AG04449 (cell line): ENCODE measurements around the gene OSTM1.

Source experiments
- CTCF ChIA-PET: fragments of 350-600 bp; formaldehyde crosslinking; extraction: SDS; loops from one replicate; lab custom pipeline; 2021; ENCODE audit warnings: antibody characterized with exemption; lab: Yijun Ruan, JAX
- POLR2A ChIA-PET: fragments of 400-600, 350-600 bp; formaldehyde crosslinking; extraction: SDS; loops from one replicate; lab custom pipeline; 2020; ENCODE audit warnings: antibody characterized with exemption, inconsistent platforms; lab: Yijun Ruan, JAX
- DNase-seq: peaks from one replicate; pipeline ENCODE4 v3.0.0-alpha.2; 2010; ENCODE audit warnings: low read depth, low spot score
- H3K4me3 ChIP-seq: 2 replicates; pipeline ENCODE4 v1.5.1; 2011; ENCODE audit warnings: low read depth, mild to moderate bottlenecking, control low read depth, low read length
- TF ChIP-seq, protein P1 (sequence below): IDR thresholded peaks from one replicate; pipeline ENCODE4 v1.5.1; 2011; ENCODE audit warnings: mild to moderate bottlenecking, moderate library complexity, low read length, control low read depth, inconsistent platforms; ENCODE audit not compliant: insufficient read depth; ENCODE audit errors: missing control alignments

The OSTM1 gene

DNA sequence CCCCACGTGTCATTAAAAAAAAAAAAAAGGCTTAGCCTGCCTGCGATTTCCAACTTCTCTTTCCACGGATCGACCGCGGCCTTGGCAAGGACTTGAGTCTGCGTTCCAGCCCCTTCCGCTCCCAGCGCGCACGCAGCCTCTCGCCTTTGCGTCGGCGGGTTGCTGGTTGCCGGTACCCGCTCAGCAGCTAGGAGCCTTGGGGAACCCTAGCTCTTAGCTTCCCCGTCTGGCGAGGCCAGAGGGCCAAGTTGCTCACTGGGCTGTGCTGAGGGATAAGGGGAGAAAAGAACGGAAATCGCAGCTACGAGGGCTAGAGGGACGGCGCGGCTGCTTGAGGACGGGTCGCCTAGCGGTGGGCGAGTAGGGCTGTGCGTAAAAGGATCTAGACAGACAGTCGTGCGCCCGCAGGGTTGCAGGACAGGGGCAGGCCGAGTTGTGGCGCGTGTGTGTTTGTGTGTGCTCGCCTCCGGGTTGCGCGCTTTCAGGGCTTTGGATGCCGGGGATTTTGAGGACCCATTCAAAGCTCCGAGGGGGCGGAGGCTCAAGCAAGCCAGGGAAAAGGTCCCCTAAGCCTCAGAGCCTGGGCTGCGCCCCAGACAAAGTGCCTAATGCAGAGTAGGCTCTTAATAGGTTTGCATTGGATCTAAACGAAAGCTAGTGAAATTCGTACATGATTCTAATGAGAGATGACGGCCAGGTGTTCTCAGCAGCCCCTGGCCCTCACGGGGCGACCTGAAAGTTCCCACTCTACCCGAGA lies 40.5 kb upstream of the OSTM1 start:
- ChIA-PET CTCF (interaction anchor here (0.6 to 7.7 kb wide), 11 partner anchors 10 to 421 kb away, joined by 3 to 110 read pairs (median 4); no protein-coding TSS in a partner anchor), POLR2A (no interaction called here)
- DNase-seq: no peak
- peak overlapping the region; percentile 52 for H3K4me3 ChIP-seq
- TF ChIP-seq, protein P1, sequence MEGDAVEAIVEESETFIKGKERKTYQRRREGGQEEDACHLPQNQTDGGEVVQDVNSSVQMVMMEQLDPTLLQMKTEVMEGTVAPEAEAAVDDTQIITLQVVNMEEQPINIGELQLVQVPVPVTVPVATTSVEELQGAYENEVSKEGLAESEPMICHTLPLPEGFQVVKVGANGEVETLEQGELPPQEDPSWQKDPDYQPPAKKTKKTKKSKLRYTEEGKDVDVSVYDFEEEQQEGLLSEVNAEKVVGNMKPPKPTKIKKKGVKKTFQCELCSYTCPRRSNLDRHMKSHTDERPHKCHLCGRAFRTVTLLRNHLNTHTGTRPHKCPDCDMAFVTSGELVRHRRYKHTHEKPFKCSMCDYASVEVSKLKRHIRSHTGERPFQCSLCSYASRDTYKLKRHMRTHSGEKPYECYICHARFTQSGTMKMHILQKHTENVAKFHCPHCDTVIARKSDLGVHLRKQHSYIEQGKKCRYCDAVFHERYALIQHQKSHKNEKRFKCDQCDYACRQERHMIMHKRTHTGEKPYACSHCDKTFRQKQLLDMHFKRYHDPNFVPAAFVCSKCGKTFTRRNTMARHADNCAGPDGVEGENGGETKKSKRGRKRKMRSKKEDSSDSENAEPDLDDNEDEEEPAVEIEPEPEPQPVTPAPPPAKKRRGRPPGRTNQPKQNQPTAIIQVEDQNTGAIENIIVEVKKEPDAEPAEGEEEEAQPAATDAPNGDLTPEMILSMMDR: no peak

- ChIA-PET POLR2A (no interaction called here), CTCF (interaction anchor here (0.8 to 7.7 kb wide), 14 partner anchors 8 to 427 kb away, joined by 3 to 110 read pairs (median 6); no protein-coding TSS in a partner anchor)
- TF ChIP-seq, protein P1: peak; percentile 32
- peak overlapping the region; percentile 45 for H3K4me3 ChIP-seq
- no peak for DNase-seq
These were observed 39.3 kb upstream of the OSTM1 start for GRCh38 chr6:108113557-108114519.

DNA sequence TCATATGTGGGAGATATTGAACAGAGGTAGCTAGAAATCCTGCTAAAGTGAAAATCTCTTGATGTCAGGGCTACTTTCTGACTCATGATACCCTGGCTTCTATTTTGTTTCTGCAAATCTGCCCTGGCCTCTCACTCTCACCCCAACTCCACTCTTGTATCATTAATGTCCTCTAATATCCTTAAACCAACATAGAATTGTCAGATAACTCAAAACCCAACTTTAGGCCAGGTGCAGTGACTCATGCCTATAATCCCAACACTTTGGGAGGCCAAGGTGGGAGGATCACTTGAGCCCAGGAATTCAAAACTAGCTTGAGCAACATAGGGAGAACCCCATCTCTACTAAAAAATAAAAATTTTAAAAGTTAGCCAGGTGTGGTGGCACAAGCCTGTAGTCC lies 33.8 kb upstream of the OSTM1 start:
- H3K4me3 ChIP-seq: no peak overlapping the region
- POLR2A ChIA-PET: no interaction called here
- DNase-seq: no peak
- TF ChIP-seq, protein P1: no peak
- CTCF ChIA-PET: interaction anchor here (7.7 kb wide), 1 partner anchor 418 kb away, joined by 110 read pairs; no protein-coding TSS in a partner anchor

GRCh38 chr6:108107102-108107501 lies 32.6 kb upstream of the OSTM1 start:
- POLR2A ChIA-PET: no interaction called here
- DNase-seq: no peak
- no peak overlapping the region for H3K4me3 ChIP-seq
- TF ChIP-seq, protein P1: no peak
- CTCF ChIA-PET: interaction anchor here (0.7 kb wide), 1 partner anchor 385 kb away, joined by 3 read pairs; no protein-coding TSS in a partner anchor

- H3K4me3 ChIP-seq: no peak overlapping the region
- TF ChIP-seq, protein P1: no peak
- ChIA-PET CTCF (no interaction called here), POLR2A (no interaction called here)
- DNase-seq: no peak
These were observed 32.2 kb upstream of the OSTM1 start for GRCh38 chr6:108106694-108107093.
